Fibroblast of lung (primary cell): ENCODE data around the gene RIMS1. TPM values are rescaled to one million over a fixed set of nuclear protein-coding genes. Genes with fewer than 3 reads are reported as not detected.

Source experiments
- DNase-seq, 2 donors: peaks; one replicate each; pipeline versions ENCODE4 v3.0.0 to v3.0.0-alpha.2; 2010; ENCODE audit warnings: low read depth in 2 of 2
- H2AFZ ChIP-seq: 2 replicates; pipeline ENCODE4 v1.5.1; 2012; ENCODE audit warnings: low read length, control low read depth, inconsistent platforms
- H3K27ac ChIP-seq: 2 replicates; pipeline ENCODE4 v1.5.1; 2011; ENCODE audit warnings: low read length, control low read depth; ENCODE audit not compliant: insufficient read depth
- H3K27me3 ChIP-seq: 2 replicates; pipeline ENCODE4 v1.5.1; 2011; ENCODE audit warnings: mild to moderate bottlenecking, low read length; ENCODE audit not compliant: control insufficient read depth, insufficient read depth
- H3K36me3 ChIP-seq: 2 replicates; pipeline ENCODE4 v1.5.1; 2011; ENCODE audit warnings: low read length; ENCODE audit not compliant: control insufficient read depth, insufficient read depth
- H3K4me1 ChIP-seq: 2 replicates; pipeline ENCODE4 v1.5.1; 2011; ENCODE audit warnings: low read length; ENCODE audit not compliant: control insufficient read depth, insufficient read depth; ENCODE audit errors: extremely low read depth
- H3K4me2 ChIP-seq: 2 replicates; pipeline ENCODE4 v1.5.1; 2011; ENCODE audit warnings: low read length, control low read depth; ENCODE audit not compliant: insufficient read depth; ENCODE audit errors: extremely low read depth
- H3K4me3 ChIP-seq, 4 experiments: fragments of 200-600 bp in 1 of 4; sonication (generic) in 1 of 4; replicated peaks in 1 of 4; 2 replicates each; pipeline ENCODE4 v1.5.1; 2011 to 2016; ENCODE audit warnings: low read length in 4 of 4, low read depth in 3 of 4, mild to moderate bottlenecking in 3 of 4, control low read depth in 2 of 4, inconsistent platforms in 1 of 4, mixed read lengths in 1 of 4; ENCODE audit not compliant: insufficient read depth in 1 of 4; ENCODE audit errors: control extremely low read depth in 1 of 4
- H3K79me2 ChIP-seq: 2 replicates; pipeline ENCODE4 v1.5.1; 2012; ENCODE audit warnings: mild to moderate bottlenecking, low read length, inconsistent platforms; ENCODE audit not compliant: control insufficient read depth, insufficient read depth
- H3K9ac ChIP-seq: 2 replicates; pipeline ENCODE4 v1.5.1; 2011; ENCODE audit warnings: mild to moderate bottlenecking, low read length, control low read depth; ENCODE audit not compliant: insufficient read depth
- H3K9me3 ChIP-seq: 2 replicates; pipeline ENCODE4 v1.5.1; 2012; ENCODE audit warnings: low read depth, low read length; ENCODE audit not compliant: control insufficient read depth, insufficient read depth
- H4K20me1 ChIP-seq: 2 replicates; pipeline ENCODE4 v1.5.1; 2011; ENCODE audit warnings: low read length; ENCODE audit not compliant: control insufficient read depth, insufficient read depth; ENCODE audit errors: extremely low read depth
- CTCF ChIP-seq, 2 donors: IDR thresholded peaks in 1 of 2; conservative IDR thresholded peaks in 1 of 2; 1 replicate in 1 of 2; 2 replicates in 1 of 2; pipeline ENCODE4 v1.5.1; 2011 to 2012; ENCODE audit warnings: low read length in 2 of 2, control low read depth in 1 of 2, inconsistent platforms in 1 of 2, low read depth in 1 of 2, mild to moderate bottlenecking in 1 of 2
- EZH2 ChIP-seq: IDR thresholded peaks from 2 replicates; pipeline ENCODE4 v1.5.1; 2012; ENCODE audit warnings: low read length, control low read depth, mild to moderate bottlenecking; ENCODE audit errors: missing control alignments
- polyA plus RNA-seq, 2 donors: library from polyadenylated mRNA; depleted of rRNA in 1 of 2; stranded (reverse) in 1 of 2; unstranded in 1 of 2; fragments of >200 nt; gene quantifications; 2 replicates each; pipeline ENCODE4 v1.2.1, GENCODE V29; 2011 to 2012; ENCODE audit warnings: missing spikeins in 1 of 2
- total RNA-seq: library from RNA; depleted of rRNA; stranded (reverse); fragments of >200 nt; gene quantifications from 2 replicates; pipeline ENCODE4 v1.2.1, GENCODE V29; 2014

The RIMS1 gene
- total and polyA plus RNA-seq, 2 donors (not counting 1 experiment from before 2014, with no cell fraction given) = 1.1 to 2.3 TPM

DNA sequence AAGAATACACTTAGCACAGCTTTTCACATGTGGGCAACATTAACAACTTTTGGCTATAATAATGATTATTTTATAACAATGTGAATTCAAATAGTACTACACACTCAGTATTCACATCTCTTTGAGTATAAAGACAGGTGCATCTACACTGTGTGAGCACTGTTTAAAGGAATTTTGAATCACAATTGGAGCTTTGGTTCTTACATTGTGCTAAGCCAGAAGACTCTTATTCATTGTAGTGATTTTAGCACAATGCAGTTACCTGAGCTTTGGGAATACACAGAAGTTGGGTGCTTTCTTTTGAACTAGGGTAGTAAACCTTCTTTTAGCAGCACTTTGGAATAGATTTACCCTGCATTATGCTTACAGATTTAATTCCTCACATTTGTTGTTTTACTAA, 20.5 kb downstream of the RIMS1 start:
- Histone ChIP-seq H4K20me1 (no peaks in the 10 kb centered on the region), H3K27me3 (no peaks in the 10 kb centered on the region), H3K27ac (no peak overlapping the region), H2AFZ (no peak overlapping the region), H3K4me1 (no peaks in the 10 kb centered on the region), H3K9ac (no peak overlapping the region), H3K79me2 (no peaks in the 10 kb centered on the region), H3K36me3 (no peaks in the 10 kb centered on the region), H3K4me3 (no peak overlapping the region), H3K9me3 (no peaks in the 10 kb centered on the region), H3K4me2 (no peak overlapping the region)
- DNase-seq = no peak
- no peak for TF ChIP-seq CTCF (conservative IDR thresholded peaks at IDR 0.05 in 1 of 2, IDR thresholded peaks at IDR 0.05 in 1 of 2; ENCODE audit: low read depth in 1 of 2, low read length in 2 of 2)
- no peak for TF ChIP-seq EZH2

DNA sequence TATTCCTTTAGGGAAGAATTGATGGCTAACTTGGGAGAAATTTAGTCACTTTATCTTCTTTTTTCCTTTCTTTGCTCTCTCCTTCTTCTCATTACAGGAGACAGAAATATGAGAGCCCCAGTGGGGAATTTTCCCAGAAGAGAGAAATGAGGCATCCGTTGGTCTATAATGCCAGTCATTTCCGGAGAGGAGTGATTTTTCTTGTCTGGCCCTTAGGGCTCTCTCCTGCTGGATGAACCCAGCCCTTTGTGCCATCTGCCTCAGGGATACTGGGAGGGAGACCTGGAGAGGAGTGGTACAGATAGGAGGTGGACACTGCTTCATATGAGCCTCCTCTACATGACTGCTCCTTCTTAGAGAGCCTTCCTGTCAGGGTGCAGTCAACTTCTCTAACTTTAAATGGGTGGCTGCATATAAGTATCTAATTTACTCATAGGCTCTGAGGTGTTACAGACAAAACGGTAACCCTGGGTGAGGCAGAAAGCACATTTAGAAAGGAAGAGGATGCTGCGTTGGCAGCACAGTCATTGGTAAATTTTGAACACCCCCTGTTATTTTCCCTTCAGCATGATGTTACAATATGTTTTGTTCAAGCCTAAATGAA, 21.9 kb downstream of the RIMS1 start:
- Histone ChIP-seq H3K4me1 (no peaks in the 10 kb centered on the region), H3K36me3 (no peaks in the 10 kb centered on the region), H2AFZ (no peak overlapping the region), H3K4me2 (no peak overlapping the region), H3K9ac (no peak overlapping the region), H3K79me2 (no peaks in the 10 kb centered on the region), H3K9me3 (no peaks in the 10 kb centered on the region), H3K27ac (no peak overlapping the region), H4K20me1 (no peaks in the 10 kb centered on the region), H3K27me3 (no peaks in the 10 kb centered on the region), H3K4me3 (no peak overlapping the region)
- no peak for DNase-seq
- TF ChIP-seq CTCF (conservative IDR thresholded peaks at IDR 0.05 in 1 of 2, IDR thresholded peaks at IDR 0.05 in 1 of 2; ENCODE audit: low read depth in 1 of 2, low read length in 2 of 2) = no peak
- TF ChIP-seq EZH2 = no peak

DNA sequence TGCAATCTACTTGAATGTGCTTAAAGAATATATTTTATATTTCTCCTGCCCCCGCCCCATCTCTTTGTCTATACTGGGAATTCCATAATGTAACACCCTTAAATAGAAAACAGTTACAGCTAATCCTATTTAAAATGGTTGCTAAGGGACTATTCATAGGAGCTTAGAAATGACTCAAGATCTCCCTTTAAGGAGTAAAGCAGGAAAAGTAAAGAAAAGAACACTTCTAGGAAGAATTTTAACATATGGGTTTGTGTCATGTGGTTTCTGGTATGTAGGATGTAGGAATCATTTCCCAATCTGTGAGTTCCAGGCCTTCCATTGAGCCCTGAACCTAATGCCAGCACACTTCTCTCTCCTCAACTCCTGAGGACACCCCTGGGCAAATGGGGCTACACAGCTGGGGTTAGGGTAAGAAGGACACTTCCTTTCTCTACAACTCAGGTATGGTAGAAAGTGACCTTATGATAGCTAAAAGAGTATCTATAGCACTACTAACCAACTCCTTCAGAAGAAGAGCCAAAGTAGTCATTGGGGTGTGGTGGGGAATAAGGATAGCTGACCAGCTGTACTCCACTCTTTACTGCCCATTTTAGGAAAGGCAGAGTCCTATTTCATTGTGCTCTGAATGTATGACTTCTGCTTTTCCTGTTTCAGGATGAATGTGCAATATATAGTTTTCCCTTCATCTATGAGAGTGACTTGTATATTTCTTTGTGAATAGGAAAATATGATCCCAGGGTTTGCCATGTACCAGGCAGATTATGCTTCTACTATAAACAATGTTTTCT, 27.3 kb downstream of the RIMS1 start:
- H4K20me1 ChIP-seq = no peaks in the 10 kb centered on the region
- H3K27ac ChIP-seq = no peak overlapping the region
- H3K4me3 ChIP-seq = no peak overlapping the region
- no peak for TF ChIP-seq CTCF (conservative IDR thresholded peaks at IDR 0.05 in 1 of 2, IDR thresholded peaks at IDR 0.05 in 1 of 2; ENCODE audit: low read depth in 1 of 2, low read length in 2 of 2)
- no peak for TF ChIP-seq EZH2
- H3K27me3 ChIP-seq = no peaks in the 10 kb centered on the region
- H3K9me3 ChIP-seq = no peaks in the 10 kb centered on the region
- H3K36me3 ChIP-seq = no peaks in the 10 kb centered on the region
- no peaks in the 10 kb centered on the region for H3K4me1 ChIP-seq
- no peak overlapping the region for H2AFZ ChIP-seq
- no peak overlapping the region for H3K4me2 ChIP-seq
- no peak for DNase-seq
- no peak overlapping the region for H3K9ac ChIP-seq
- no peaks in the 10 kb centered on the region for H3K79me2 ChIP-seq
